ENCODE measurements around the gene SASH1.

DNA sequence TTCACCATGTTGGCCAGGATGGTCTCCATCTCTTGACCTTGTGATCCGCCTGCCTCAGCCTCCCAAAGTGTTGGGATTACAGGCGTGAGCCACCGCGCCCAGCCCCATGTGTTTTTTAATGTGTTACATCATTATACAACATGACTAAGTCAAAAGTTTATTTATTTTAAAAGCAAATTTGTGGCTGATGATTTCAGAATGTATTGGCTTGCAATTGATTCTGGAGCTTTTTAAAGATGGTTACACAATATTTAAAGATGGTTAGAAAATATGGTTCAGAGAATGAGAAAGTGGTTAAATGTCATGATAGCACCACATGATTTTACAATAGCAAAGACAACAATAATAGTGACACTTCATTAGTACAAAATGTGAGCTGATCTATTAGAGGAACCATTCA is 80.5 kb downstream of the SASH1 start:
- TF ChIP-seq, protein P1, sequence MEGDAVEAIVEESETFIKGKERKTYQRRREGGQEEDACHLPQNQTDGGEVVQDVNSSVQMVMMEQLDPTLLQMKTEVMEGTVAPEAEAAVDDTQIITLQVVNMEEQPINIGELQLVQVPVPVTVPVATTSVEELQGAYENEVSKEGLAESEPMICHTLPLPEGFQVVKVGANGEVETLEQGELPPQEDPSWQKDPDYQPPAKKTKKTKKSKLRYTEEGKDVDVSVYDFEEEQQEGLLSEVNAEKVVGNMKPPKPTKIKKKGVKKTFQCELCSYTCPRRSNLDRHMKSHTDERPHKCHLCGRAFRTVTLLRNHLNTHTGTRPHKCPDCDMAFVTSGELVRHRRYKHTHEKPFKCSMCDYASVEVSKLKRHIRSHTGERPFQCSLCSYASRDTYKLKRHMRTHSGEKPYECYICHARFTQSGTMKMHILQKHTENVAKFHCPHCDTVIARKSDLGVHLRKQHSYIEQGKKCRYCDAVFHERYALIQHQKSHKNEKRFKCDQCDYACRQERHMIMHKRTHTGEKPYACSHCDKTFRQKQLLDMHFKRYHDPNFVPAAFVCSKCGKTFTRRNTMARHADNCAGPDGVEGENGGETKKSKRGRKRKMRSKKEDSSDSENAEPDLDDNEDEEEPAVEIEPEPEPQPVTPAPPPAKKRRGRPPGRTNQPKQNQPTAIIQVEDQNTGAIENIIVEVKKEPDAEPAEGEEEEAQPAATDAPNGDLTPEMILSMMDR (conservative IDR thresholded peaks at IDR 0.05 in 1 of 2, IDR thresholded peaks at IDR 0.05 in 1 of 2; ENCODE audit: low read depth in 1 of 2, low read length in 2 of 2): no peak
- no peak for TF ChIP-seq EZH2 (IDR thresholded peaks at IDR 0.05; ENCODE audit: low read length, missing control alignments)
